ENCODE data around the gene C17orf114.

The C17orf114 gene

GRCh38 chr17:4789951-4790704, 12.0 kb downstream of the C17orf114 start (continued):
- TF ChIP-seq ZBTB1 (CRISPR knock-in tag; IDR thresholded peaks at IDR 0.05; ENCODE audit: borderline replicate concordance) (no peak), RBAK (CRISPR knock-in tag; IDR thresholded peaks at IDR 0.05) (no peak), PHB2 (IDR thresholded peaks at IDR 0.05; ENCODE audit: partially characterized antibody) (no peak), ATM (IDR thresholded peaks at IDR 0.05; ENCODE audit: borderline replicate concordance) (no peak), MED1 (CRISPR knock-in tag; IDR thresholded peaks at IDR 0.05) (peak; percentile 75), SP2 (CRISPR knock-in tag; IDR thresholded peaks at IDR 0.05) (peak; percentile 60; the same call in 1 of the 2 replicates), SALL1 (CRISPR knock-in tag; IDR thresholded peaks at IDR 0.05) (peak; percentile 72; the same call in 1 of the 2 replicates), HOXD1 (CRISPR knock-in tag; IDR thresholded peaks at IDR 0.05) (0 out of 2 replicates have a peak, but pooled peaks have one; percentile 23), NBN (conservative IDR thresholded peaks at IDR 0.05) (no peak), RORA (CRISPR knock-in tag; IDR thresholded peaks at IDR 0.05) (no peak), ZNF720 (CRISPR knock-in tag; IDR thresholded peaks at IDR 0.05) (no peak), MEIS2 (CRISPR knock-in tag; IDR thresholded peaks at IDR 0.05) (peak; percentile 77; the same call in 1 of the 2 replicates), RARG (CRISPR knock-in tag; IDR thresholded peaks at IDR 0.05; ENCODE audit: low read depth) (no peak), ZBTB33 (CRISPR knock-in tag; IDR thresholded peaks at IDR 0.05) (no peak), REL (CRISPR knock-in tag; conservative IDR thresholded peaks at IDR 0.05) (0 out of 2 replicates have a peak, but pooled peaks have one; percentile 80), ZMYM4 (CRISPR knock-in tag; IDR thresholded peaks at IDR 0.05) (peak; percentile 59), TFDP2 (CRISPR knock-in tag; IDR thresholded peaks at IDR 0.05) (no peak), POLR2A (IDR thresholded peaks at IDR 0.05; ENCODE audit: insufficient read depth in 1 of 2, low read depth in 2 of 2, low read length in 2 of 2) (peak in 1 of 2 experiments; percentile 67; a peak in 3 of 4 replicates), ZNF816 (CRISPR knock-in tag; IDR thresholded peaks at IDR 0.05; ENCODE audit: borderline replicate concordance) (no peak), ELF3 (CRISPR knock-in tag; IDR thresholded peaks at IDR 0.05) (peak; percentile 74), ATRX (CRISPR knock-in tag; IDR thresholded peaks at IDR 0.05; ENCODE audit: borderline replicate concordance) (no peak), ZNF10 (CRISPR knock-in tag; IDR thresholded peaks at IDR 0.05; ENCODE audit: borderline replicate concordance, low read depth) (no peak), STAT5B (CRISPR knock-in tag; IDR thresholded peaks at IDR 0.05) (no peak), PREB (CRISPR knock-in tag; IDR thresholded peaks at IDR 0.05) (0 out of 2 replicates have a peak, but pooled peaks have one; percentile 82)
- TF ChIP-seq, protein P1, sequence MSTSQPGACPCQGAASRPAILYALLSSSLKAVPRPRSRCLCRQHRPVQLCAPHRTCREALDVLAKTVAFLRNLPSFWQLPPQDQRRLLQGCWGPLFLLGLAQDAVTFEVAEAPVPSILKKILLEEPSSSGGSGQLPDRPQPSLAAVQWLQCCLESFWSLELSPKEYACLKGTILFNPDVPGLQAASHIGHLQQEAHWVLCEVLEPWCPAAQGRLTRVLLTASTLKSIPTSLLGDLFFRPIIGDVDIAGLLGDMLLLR (CRISPR knock-in tag; IDR thresholded peaks at IDR 0.05), result peak; percentile 38
- TF ChIP-seq, protein P2, sequence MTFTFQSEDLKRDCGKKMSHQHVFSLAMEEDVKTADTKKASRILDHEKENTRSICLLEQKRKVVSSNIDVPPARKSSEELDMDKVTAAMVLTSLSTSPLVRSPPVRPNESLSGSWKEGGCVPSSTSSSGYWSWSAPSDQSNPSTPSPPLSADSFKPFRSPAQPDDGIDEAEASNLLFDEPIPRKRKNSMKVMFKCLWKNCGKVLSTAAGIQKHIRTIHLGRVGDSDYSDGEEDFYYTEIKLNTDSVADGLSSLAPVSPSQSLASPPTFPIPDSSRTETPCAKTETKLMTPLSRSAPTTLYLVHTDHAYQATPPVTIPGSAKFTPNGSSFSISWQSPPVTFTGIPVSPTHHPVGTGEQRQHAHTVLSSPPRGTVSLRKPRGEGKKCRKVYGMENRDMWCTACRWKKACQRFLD (CRISPR knock-in tag; IDR thresholded peaks at IDR 0.05; ENCODE audit: borderline replicate concordance), result no peak
